Stomach (tissue), 9 donors: ENCODE measurements around the gene CPED1. TPM values are rescaled to one million over a fixed set of nuclear protein-coding genes. Genes with fewer than 3 reads are reported as not detected.

Experiments used
- DNase-seq, 2 donors: peaks; one replicate each; pipeline versions ENCODE4 v3.0.0 to v3.0.0-alpha.2; 2013 to 2019
- H3K27ac ChIP-seq, 5 donors: fragments of 200-600 bp in 4 of 5; sonication (generic) in 4 of 5; one replicate each; pipeline ENCODE4 v1.5.1; 2013 to 2019; ENCODE audit warnings: mild to moderate bottlenecking in 1 of 5, moderate library complexity in 1 of 5
- H3K27me3 ChIP-seq, 3 donors: fragments of 200-600 bp; sonication (generic); one replicate each; pipeline ENCODE4 v1.5.1; 2017 to 2019; ENCODE audit warnings: mixed run types in 1 of 3
- H3K36me3 ChIP-seq, 4 donors: fragments of 200-600 bp; sonication (generic); 1 replicate in 3 of 4; 2 replicates in 1 of 4; pipeline ENCODE4 v1.5.1; 2016 to 2019
- H3K4me1 ChIP-seq, 4 donors: fragments of 200-600 bp; sonication (generic); one replicate each; pipeline ENCODE4 v1.5.1; 2016 to 2019
- H3K4me3 ChIP-seq, 4 donors: fragments of 200-600 bp; sonication (generic) in 3 of 4; one replicate each; pipeline ENCODE4 v1.5.1; 2016 to 2019; ENCODE audit warnings: mild to moderate bottlenecking in 1 of 4
- H3K9me3 ChIP-seq, 4 donors: fragments of 200-600 bp; sonication (generic); one replicate each; pipeline ENCODE4 v1.5.1; 2016 to 2019
- CTCF ChIP-seq, 7 experiments: fragments of 450-650 bp in 4 of 7; fragments of 200-600 bp in 3 of 7; sonication (generic) in 3 of 7; IDR thresholded peaks; one replicate each; pipeline ENCODE4 v1.5.1; 2016 to 2019; ENCODE audit warnings: antibody characterized with exemption in 7 of 7, control low read depth in 2 of 7, mild to moderate bottlenecking in 1 of 7
- EP300 ChIP-seq: sonication (generic); formaldehyde crosslinking; IDR thresholded peaks from one replicate; pipeline ENCODE4 v1.6.1; 2017; ENCODE audit warnings: antibody characterized with exemption
- POLR2A ChIP-seq, 4 donors: fragments of 450-650 bp; IDR thresholded peaks; one replicate each; pipeline ENCODE4 v1.6.1; 2016; ENCODE audit warnings: antibody characterized with exemption in 4 of 4, control low read depth in 2 of 4, mild to moderate bottlenecking in 1 of 4, moderate library complexity in 1 of 4
- POLR2AphosphoS5 ChIP-seq, 3 donors: sonication (generic); formaldehyde crosslinking; IDR thresholded peaks; one replicate each; pipeline ENCODE4 v1.6.1; 2016; ENCODE audit warnings: antibody characterized with exemption in 3 of 3
- WGBS, 5 donors: extraction: QIAGEN DNeasy Blood & Tissue Kit in 3 of 5; methylation state at CpG; one replicate each; pipeline versions ENCODE4 v1.1.5 to v1.1.7; 2013 to 2018; 5-methylcytosine and 5-hydroxymethylcytosine counted together
- intact Hi-C: fragments of 100-400 bp; cut with DNase I; formaldehyde crosslinking; loops from one replicate; pipeline ENCODE4 v1.15.1; 2023; ENCODE audit warnings: low total_unique reads
- polyA plus RNA-seq, 3 donors: library from polyadenylated mRNA; stranded (reverse); fragments of 200-250 nt; gene quantifications; one replicate each; pipeline ENCODE4 v1.2.3, GENCODE V29; 2013
- total RNA-seq, 5 donors: library from RNA; depleted of rRNA; stranded (reverse); fragments of >200 nt; gene quantifications; one replicate each; pipeline versions ENCODE4 v1.1.0 to v1.2.3, GENCODE V29; 2014 to 2016
- donor health status: healthy with polysubstance abuse.
- donor health status: Bipolar disorder and iron deficiency.
- donor health status: healthy.

Gene CPED1
- total and polyA plus RNA-seq, 8 donors, result 3.0 to 58.7 (median 15.9) TPM

- Histone ChIP-seq H3K27me3 (peaks cover 0 to 5% (median 3%) of the 10 kb centered on the region in 3 donors), H3K4me1 (peaks cover 0 to 21% (median 14%) of the 10 kb centered on the region in 4 donors), H3K9me3 (no peaks in the 10 kb centered on the region), H3K4me3 (no peak overlapping the region), H3K36me3 (no peaks in the 10 kb centered on the region), H3K27ac (no peak overlapping the region)
- no peak for DNase-seq
- WGBS, 5 donors, result 79 to 90% (median 90%) methylated on average over 2 of the region's 2 CpGs
- intact Hi-C loops, result loop anchor here (5.0 to 10.0 kb wide), 2 partner anchors 96 to 129 kb away; no protein-coding TSS in a partner anchor
- TF ChIP-seq POLR2A (IDR thresholded peaks at IDR 0.05), result no peak
- TF ChIP-seq CTCF (IDR thresholded peaks at IDR 0.05), result no peak
- TF ChIP-seq EP300, result no peak
- no peak for TF ChIP-seq POLR2AphosphoS5 (IDR thresholded peaks at IDR 0.05)
Observed at GRCh38 chr7:120985839-120986238, 2.7 kb upstream of the CPED1 start.

GRCh38 chr7:120986650-120987049 is 1.9 kb upstream of the CPED1 start:
- no peak overlapping the region for H3K4me3 ChIP-seq
- H3K4me1 ChIP-seq, result peaks cover 0 to 21% (median 14%) of the 10 kb centered on the region in 4 donors
- intact Hi-C loops, result loop anchor here (5.0 to 10.0 kb wide), 2 partner anchors 96 to 128 kb away; no protein-coding TSS in a partner anchor
- no peak overlapping the region for H3K27ac ChIP-seq
- DNase-seq, result no peak
- H3K36me3 ChIP-seq, result no peaks in the 10 kb centered on the region
- peaks cover 0 to 5% (median 3%) of the 10 kb centered on the region in 3 donors for H3K27me3 ChIP-seq
- no peaks in the 10 kb centered on the region for H3K9me3 ChIP-seq
- WGBS, 5 donors, result 28 to 64% (median 44%) methylated on average over 2 of the region's 2 CpGs
- TF ChIP-seq EP300 (no peak), POLR2AphosphoS5 (IDR thresholded peaks at IDR 0.05) (no peak), CTCF (IDR thresholded peaks at IDR 0.05) (no peak), POLR2A (IDR thresholded peaks at IDR 0.05) (no peak)

GRCh38 chr7:120987280-120987679 is 1.2 kb upstream of the CPED1 start:
- 0 to 2% (median 1%) methylated on average over 3 of the region's 3 CpGs for WGBS, 5 donors
- Histone ChIP-seq H3K27me3 (peaks cover 0 to 5% (median 3%) of the 10 kb centered on the region in 3 donors), H3K9me3 (no peaks in the 10 kb centered on the region), H3K4me1 (peaks cover 0 to 21% (median 14%) of the 10 kb centered on the region in 4 donors), H3K4me3 (peak overlapping the region in 1 of 4 donors; percentile 54), H3K36me3 (no peaks in the 10 kb centered on the region), H3K27ac (peak overlapping the region in 3 of 5 donors; percentile 77 to 90 (median 87))
- DNase-seq, result no peak
- TF ChIP-seq EP300, result no peak
- no peak for TF ChIP-seq CTCF (IDR thresholded peaks at IDR 0.05)
- no peak for TF ChIP-seq POLR2A (IDR thresholded peaks at IDR 0.05)
- TF ChIP-seq POLR2AphosphoS5 (IDR thresholded peaks at IDR 0.05), result no peak
- intact Hi-C loops, result loop anchor here (5.0 to 10.0 kb wide), 2 partner anchors 95 to 128 kb away; no protein-coding TSS in a partner anchor

GRCh38 chr7:120987683-120988590 is 574 bp upstream of the CPED1 start:
- intact Hi-C loops, result loop anchor here (5.0 to 10.0 kb wide), 2 partner anchors 94 to 127 kb away; no protein-coding TSS in a partner anchor
- H3K36me3 ChIP-seq, result no peaks in the 10 kb centered on the region
- peak overlapping the region; percentile 41 to 54 (median 48) for H3K4me3 ChIP-seq
- TF ChIP-seq CTCF (IDR thresholded peaks at IDR 0.05) (peak in 5 of 7 experiments; percentile 63 to 92 (median 83)), POLR2AphosphoS5 (IDR thresholded peaks at IDR 0.05) (peak in 1 of 3 donors; percentile 54), POLR2A (IDR thresholded peaks at IDR 0.05) (no peak), EP300 (no peak)
- no peaks in the 10 kb centered on the region for H3K9me3 ChIP-seq
- WGBS, 5 donors, result 0 to 2% (median 1%) methylated on average over 11 to 12 of the region's 12 CpGs
- DNase-seq, result peak; percentile 86 to 96
- H3K27ac ChIP-seq, result peak overlapping the region; percentile 10 to 90 (median 85)
- peaks cover 0 to 5% (median 3%) of the 10 kb centered on the region in 3 donors for H3K27me3 ChIP-seq
- H3K4me1 ChIP-seq, result peaks cover 0 to 22% (median 16%) of the 10 kb centered on the region in 4 donors
